Stimulated activated naive CD4-positive, alpha-beta T cell treated with Interleukin-2 at 50 U/mL for 16 hours (primary cell): ENCODE measurements around the gene ALPK1.
"Not testable (repeated sequence)": the region's sequence is repeated elsewhere in the genome, so short reads cannot be mapped to it uniquely, and the experiment has no call there.

Experiments
- DNase-seq: peaks from one replicate; lab custom pipeline; 2025; lab: John Stamatoyannopoulos, UW

The ALPK1 gene

GRCh38 chr4:112451831-112452230, 154.7 kb downstream of the ALPK1 start:
- DNase-seq, result no peak

- DNase-seq, result no peak
These were observed 156.2 kb downstream of the ALPK1 start for GRCh38 chr4:112453321-112453720.

- no peak for DNase-seq
These were observed 175.1 kb downstream of the ALPK1 start for GRCh38 chr4:112472318-112472717.

GRCh38 chr4:112473985-112474384, 176.8 kb downstream of the ALPK1 start:
- DNase-seq, result no peak

GRCh38 chr4:112485930-112486329, 188.8 kb downstream of the ALPK1 start:
- no peak for DNase-seq

GRCh38 chr4:112490808-112491207, 193.6 kb downstream of the ALPK1 start:
- DNase-seq, result not testable (repeated sequence)
